ENCODE results near the gene DNM3.
"Not testable (repeated sequence)": the region's sequence is repeated elsewhere in the genome, so short reads cannot be mapped to it uniquely, and the experiment has no call there.

DNM3 gene

GRCh38 chr1:172298911-172299310, 457.6 kb downstream of the DNM3 start:
- in situ Hi-C loops (cut with MboI; ENCODE audit: low sequenced_read_pairs, unreplicated experiment): no loop called here
- no peak for TF ChIP-seq CTCF (IDR thresholded peaks at IDR 0.05; ENCODE audit: borderline replicate concordance, control extremely low read depth, extremely low read depth, insufficient read depth, missing control alignments)
- DNase-seq (ENCODE audit: low spot score): no peak

- TF ChIP-seq CTCF (IDR thresholded peaks at IDR 0.05; ENCODE audit: borderline replicate concordance, control extremely low read depth, extremely low read depth, insufficient read depth, missing control alignments): no peak
- in situ Hi-C loops (cut with MboI; ENCODE audit: low sequenced_read_pairs, unreplicated experiment): no loop called here
- no peak for DNase-seq (ENCODE audit: low spot score)
Measured at GRCh38 chr1:172299515-172299914, 458.2 kb downstream of the DNM3 start.

GRCh38 chr1:172307508-172307907, 466.2 kb downstream of the DNM3 start:
- DNase-seq (ENCODE audit: low spot score); in situ Hi-C loops (cut with MboI; ENCODE audit: low sequenced_read_pairs, unreplicated experiment): not testable (repeated sequence)

GRCh38 chr1:172308142-172308541, 466.8 kb downstream of the DNM3 start:
- TF ChIP-seq CTCF (IDR thresholded peaks at IDR 0.05; ENCODE audit: borderline replicate concordance, control extremely low read depth, extremely low read depth, insufficient read depth, missing control alignments): no peak
- in situ Hi-C loops (cut with MboI; ENCODE audit: low sequenced_read_pairs, unreplicated experiment): no loop called here
- no peak for DNase-seq (ENCODE audit: low spot score)

GRCh38 chr1:172308577-172308976, 467.3 kb downstream of the DNM3 start:
- TF ChIP-seq CTCF (IDR thresholded peaks at IDR 0.05; ENCODE audit: borderline replicate concordance, control extremely low read depth, extremely low read depth, insufficient read depth, missing control alignments): no peak
- no peak for DNase-seq (ENCODE audit: low spot score)
- in situ Hi-C loops (cut with MboI; ENCODE audit: low sequenced_read_pairs, unreplicated experiment): no loop called here

GRCh38 chr1:172320733-172321132, 479.4 kb downstream of the DNM3 start:
- in situ Hi-C loops (cut with MboI; ENCODE audit: low sequenced_read_pairs, unreplicated experiment): no loop called here
- TF ChIP-seq CTCF (IDR thresholded peaks at IDR 0.05; ENCODE audit: borderline replicate concordance, control extremely low read depth, extremely low read depth, insufficient read depth, missing control alignments): no peak

GRCh38 chr1:172321451-172321850, 480.2 kb downstream of the DNM3 start:
- TF ChIP-seq CTCF (IDR thresholded peaks at IDR 0.05; ENCODE audit: borderline replicate concordance, control extremely low read depth, extremely low read depth, insufficient read depth, missing control alignments): no peak
- in situ Hi-C loops (cut with MboI; ENCODE audit: low sequenced_read_pairs, unreplicated experiment): no loop called here
- no peak for DNase-seq (ENCODE audit: low spot score)

More at GRCh38 chr1:172320733-172321132, 479.4 kb downstream of the DNM3 start:
- no peak for DNase-seq (ENCODE audit: low spot score)

Data from GM13976 (cell line).